ENCODE results near the gene L2HGDH. TPM values are rescaled to one million over a fixed set of nuclear protein-coding genes. Genes with fewer than 3 reads are reported as not detected.

The L2HGDH gene
- polyA plus RNA-seq, 2 of the 4 experiments (the other 2 are of a cell fraction): 14.5 to 18.1 TPM

DNA sequence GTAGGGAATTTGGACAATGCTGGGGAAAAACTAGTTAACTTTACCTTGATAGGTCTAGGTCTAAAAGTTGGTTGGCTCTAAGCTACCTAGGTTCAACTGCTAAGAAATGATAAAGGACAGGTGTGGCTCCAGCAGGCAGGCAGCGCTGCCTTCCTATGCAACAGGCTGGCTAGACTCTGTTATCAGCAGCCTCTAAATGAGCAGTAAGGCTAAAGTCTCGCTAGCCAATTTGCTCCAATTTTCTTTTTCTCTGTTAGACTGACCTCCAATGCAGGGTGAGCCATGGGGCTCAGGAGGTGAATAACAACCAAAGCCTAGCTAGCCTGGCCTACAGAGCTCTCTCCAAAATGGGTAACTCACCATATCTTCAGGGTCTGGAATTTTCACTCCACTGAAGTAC lies 26.6 kb upstream of the L2HGDH start:
- no peak overlapping the region for H3K27ac ChIP-seq
- TF ChIP-seq KDM1A (IDR thresholded peaks at IDR 0.05; ENCODE audit: low read depth) (no peak), ATOH8 (CRISPR knock-in tag; IDR thresholded peaks at IDR 0.05; ENCODE audit: low read depth) (no peak), SMC3 (IDR thresholded peaks at IDR 0.05) (no peak), GATA3 (IDR thresholded peaks at IDR 0.05; ENCODE audit: borderline replicate concordance) (no peak)
- TF ChIP-seq, protein P1, sequence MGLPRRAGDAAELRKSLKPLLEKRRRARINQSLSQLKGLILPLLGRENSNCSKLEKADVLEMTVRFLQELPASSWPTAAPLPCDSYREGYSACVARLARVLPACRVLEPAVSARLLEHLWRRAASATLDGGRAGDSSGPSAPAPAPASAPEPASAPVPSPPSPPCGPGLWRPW (IDR thresholded peaks at IDR 0.05): no peak
- 91% methylated on average over 2 of the region's 2 CpGs for WGBS (ENCODE audit: missing lambda C conversion rate)
- H3K4me2 ChIP-seq: no peak overlapping the region
- FAIRE-seq (no peak), DNase-seq (ENCODE audit: low read depth in 1 of 2, low spot score in 1 of 2) (no peak), ATAC-seq (no peak)
- H3K9me3 ChIP-seq: no peaks in the 10 kb centered on the region
- peaks cover 7% of the 10 kb centered on the region; the same call in 2 of the 3 replicates for H3K4me1 ChIP-seq
- H3K4me3 ChIP-seq: no peak overlapping the region
- ChIA-PET CTCF (interaction anchor here (1.5 kb wide), 2 partner anchors 13 to 17 kb away, joined by 3 to 4 read pairs; no protein-coding TSS in a partner anchor), POLR2A (no interaction called here)

DNA sequence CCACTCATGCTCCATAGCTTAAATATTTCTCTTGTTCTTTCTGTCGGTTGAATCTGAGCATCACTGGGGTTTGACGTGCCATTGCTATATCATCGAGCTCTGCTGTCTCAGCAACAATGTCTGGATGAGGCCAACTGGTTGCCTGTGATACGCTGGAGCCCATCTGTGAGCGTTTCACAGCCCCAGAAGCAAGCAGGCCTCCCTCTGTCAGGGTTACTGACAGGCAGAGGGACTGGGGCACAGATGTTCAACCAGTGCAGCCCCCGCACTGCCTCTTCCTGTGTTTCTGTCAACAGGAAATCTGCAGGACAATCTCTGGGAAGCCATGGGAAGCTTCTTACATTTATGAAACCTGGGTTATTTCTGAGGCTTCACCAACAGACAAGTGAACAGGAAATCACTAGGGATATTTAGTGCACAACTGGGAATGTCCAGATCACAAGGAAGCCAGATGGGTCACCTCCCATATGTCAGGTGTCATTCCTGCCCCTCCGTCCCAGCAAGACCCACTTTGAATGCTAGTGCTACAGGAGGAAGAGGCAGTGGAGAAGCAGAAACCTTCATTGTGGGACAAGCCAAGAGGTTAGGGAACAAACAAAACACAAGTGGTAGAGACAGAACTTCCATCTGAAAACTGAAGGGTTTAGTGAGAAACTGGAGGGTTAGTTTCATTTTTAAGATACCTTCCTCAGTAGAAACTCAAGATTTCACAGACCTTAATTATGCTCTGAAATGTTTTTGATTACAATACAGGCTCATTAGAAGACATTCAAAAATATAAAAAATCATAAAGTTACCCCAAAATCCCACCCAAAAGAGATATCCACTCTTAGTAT lies 24.2 kb upstream of the L2HGDH start:
- no peak for DNase-seq (ENCODE audit: low read depth in 1 of 2, low spot score in 1 of 2)
- Histone ChIP-seq H3K4me3 (no peak overlapping the region), H3K4me2 (no peak overlapping the region), H3K4me1 (no peaks in the 10 kb centered on the region), H3K27ac (no peak overlapping the region), H3K9me3 (no peaks in the 10 kb centered on the region)
- TF ChIP-seq RFX5 (IDR thresholded peaks at IDR 0.05): no peak
- TF ChIP-seq KDM5A (IDR thresholded peaks at IDR 0.05): no peak
- no peak for TF ChIP-seq ZC3H11A (IDR thresholded peaks at IDR 0.05)
- TF ChIP-seq ESRRA (IDR thresholded peaks at IDR 0.05; ENCODE audit: borderline replicate concordance, low read length): no peak
- no peak for TF ChIP-seq FOSB (CRISPR knock-in tag; IDR thresholded peaks at IDR 0.05)
- ChIA-PET CTCF (interaction anchor here (0.5 to 1.8 kb wide), 4 partner anchors 15 to 549 kb away, joined by 3 to 6 read pairs (median 6); no protein-coding TSS in a partner anchor), POLR2A (no interaction called here)
- peak; percentile 38 to 41; a peak in 3 of 6 replicates for ATAC-seq
- 94% methylated on average over 7 of the region's 7 CpGs for WGBS (ENCODE audit: missing lambda C conversion rate)
- no peak for FAIRE-seq

GRCh38 chr14:50335389-50335788 lies 23.4 kb upstream of the L2HGDH start:
- no peak for FAIRE-seq
- TF ChIP-seq ELK1 (IDR thresholded peaks at IDR 0.05; ENCODE audit: low read depth, low read length) (no peak), SREBF2 (IDR thresholded peaks at IDR 0.05) (no peak), MYC (IDR thresholded peaks at IDR 0.05; ENCODE audit: borderline replicate concordance, low read length) (no peak), RAD21 (conservative IDR thresholded peaks at IDR 0.05 in 1 of 2, IDR thresholded peaks at IDR 0.05 in 1 of 2) (no peak), NFE2L2 (conservative IDR thresholded peaks at IDR 0.05; ENCODE audit: low read length) (no peak), POLR2AphosphoS2 (conservative IDR thresholded peaks at IDR 0.05; ENCODE audit: low read length) (no peak)
- TF ChIP-seq, protein P2, sequence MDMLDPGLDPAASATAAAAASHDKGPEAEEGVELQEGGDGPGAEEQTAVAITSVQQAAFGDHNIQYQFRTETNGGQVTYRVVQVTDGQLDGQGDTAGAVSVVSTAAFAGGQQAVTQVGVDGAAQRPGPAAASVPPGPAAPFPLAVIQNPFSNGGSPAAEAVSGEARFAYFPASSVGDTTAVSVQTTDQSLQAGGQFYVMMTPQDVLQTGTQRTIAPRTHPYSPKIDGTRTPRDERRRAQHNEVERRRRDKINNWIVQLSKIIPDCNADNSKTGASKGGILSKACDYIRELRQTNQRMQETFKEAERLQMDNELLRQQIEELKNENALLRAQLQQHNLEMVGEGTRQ (IDR thresholded peaks at IDR 0.05): peak; percentile 50
- POLR2A ChIA-PET: interaction anchor here (0.6 kb wide), 1 partner anchor 517 kb away, joined by 3 read pairs; no protein-coding TSS in a partner anchor
- WGBS (ENCODE audit: missing lambda C conversion rate): 66% methylated on average over 7 of the region's 7 CpGs
- Histone ChIP-seq H3K4me3 (no peak overlapping the region), H3K9me3 (no peaks in the 10 kb centered on the region), H3K4me1 (no peaks in the 10 kb centered on the region), H3K4me2 (no peak overlapping the region), H3K27ac (no peak overlapping the region)
- CTCF ChIA-PET: interaction anchor here (0.9 to 1.8 kb wide), 3 partner anchors 14 to 197 kb away, joined by 3 to 6 read pairs (median 3); no protein-coding TSS in a partner anchor
- ATAC-seq: peak; percentile 38 to 74; a peak in 4 of 6 replicates
- peak in 1 of 2 experiments; percentile 54 for DNase-seq (ENCODE audit: low read depth in 1 of 2, low spot score in 1 of 2)
